ENCODE measurements around the gene IL23A. TPM values are rescaled to one million over a fixed set of nuclear protein-coding genes. Genes with fewer than 3 reads are reported as not detected.

IL23A gene
- total and polyA plus RNA-seq, 2 of the 13 experiments (the other 11 are each of a cell fraction or from before 2014, with no cell fraction given): 0.33 to 0.35 TPM

- TF ChIP-seq ZBTB39 (CRISPR knock-in tag; IDR thresholded peaks at IDR 0.05) (no peak), ZNF609 (CRISPR knock-in tag; IDR thresholded peaks at IDR 0.05; ENCODE audit: borderline replicate concordance) (no peak), ZNF333 (CRISPR knock-in tag; IDR thresholded peaks at IDR 0.05; ENCODE audit: borderline replicate concordance) (no peak), ZNF780A (CRISPR knock-in tag; IDR thresholded peaks at IDR 0.05) (no peak), ZFY (CRISPR knock-in tag; IDR thresholded peaks at IDR 0.05) (no peak), TAF15 (IDR thresholded peaks at IDR 0.05; ENCODE audit: low read depth, low read length, poor library complexity, severe bottlenecking) (no peak), RORA (CRISPR knock-in tag; IDR thresholded peaks at IDR 0.05) (no peak)
- TF ChIP-seq, protein P1, sequence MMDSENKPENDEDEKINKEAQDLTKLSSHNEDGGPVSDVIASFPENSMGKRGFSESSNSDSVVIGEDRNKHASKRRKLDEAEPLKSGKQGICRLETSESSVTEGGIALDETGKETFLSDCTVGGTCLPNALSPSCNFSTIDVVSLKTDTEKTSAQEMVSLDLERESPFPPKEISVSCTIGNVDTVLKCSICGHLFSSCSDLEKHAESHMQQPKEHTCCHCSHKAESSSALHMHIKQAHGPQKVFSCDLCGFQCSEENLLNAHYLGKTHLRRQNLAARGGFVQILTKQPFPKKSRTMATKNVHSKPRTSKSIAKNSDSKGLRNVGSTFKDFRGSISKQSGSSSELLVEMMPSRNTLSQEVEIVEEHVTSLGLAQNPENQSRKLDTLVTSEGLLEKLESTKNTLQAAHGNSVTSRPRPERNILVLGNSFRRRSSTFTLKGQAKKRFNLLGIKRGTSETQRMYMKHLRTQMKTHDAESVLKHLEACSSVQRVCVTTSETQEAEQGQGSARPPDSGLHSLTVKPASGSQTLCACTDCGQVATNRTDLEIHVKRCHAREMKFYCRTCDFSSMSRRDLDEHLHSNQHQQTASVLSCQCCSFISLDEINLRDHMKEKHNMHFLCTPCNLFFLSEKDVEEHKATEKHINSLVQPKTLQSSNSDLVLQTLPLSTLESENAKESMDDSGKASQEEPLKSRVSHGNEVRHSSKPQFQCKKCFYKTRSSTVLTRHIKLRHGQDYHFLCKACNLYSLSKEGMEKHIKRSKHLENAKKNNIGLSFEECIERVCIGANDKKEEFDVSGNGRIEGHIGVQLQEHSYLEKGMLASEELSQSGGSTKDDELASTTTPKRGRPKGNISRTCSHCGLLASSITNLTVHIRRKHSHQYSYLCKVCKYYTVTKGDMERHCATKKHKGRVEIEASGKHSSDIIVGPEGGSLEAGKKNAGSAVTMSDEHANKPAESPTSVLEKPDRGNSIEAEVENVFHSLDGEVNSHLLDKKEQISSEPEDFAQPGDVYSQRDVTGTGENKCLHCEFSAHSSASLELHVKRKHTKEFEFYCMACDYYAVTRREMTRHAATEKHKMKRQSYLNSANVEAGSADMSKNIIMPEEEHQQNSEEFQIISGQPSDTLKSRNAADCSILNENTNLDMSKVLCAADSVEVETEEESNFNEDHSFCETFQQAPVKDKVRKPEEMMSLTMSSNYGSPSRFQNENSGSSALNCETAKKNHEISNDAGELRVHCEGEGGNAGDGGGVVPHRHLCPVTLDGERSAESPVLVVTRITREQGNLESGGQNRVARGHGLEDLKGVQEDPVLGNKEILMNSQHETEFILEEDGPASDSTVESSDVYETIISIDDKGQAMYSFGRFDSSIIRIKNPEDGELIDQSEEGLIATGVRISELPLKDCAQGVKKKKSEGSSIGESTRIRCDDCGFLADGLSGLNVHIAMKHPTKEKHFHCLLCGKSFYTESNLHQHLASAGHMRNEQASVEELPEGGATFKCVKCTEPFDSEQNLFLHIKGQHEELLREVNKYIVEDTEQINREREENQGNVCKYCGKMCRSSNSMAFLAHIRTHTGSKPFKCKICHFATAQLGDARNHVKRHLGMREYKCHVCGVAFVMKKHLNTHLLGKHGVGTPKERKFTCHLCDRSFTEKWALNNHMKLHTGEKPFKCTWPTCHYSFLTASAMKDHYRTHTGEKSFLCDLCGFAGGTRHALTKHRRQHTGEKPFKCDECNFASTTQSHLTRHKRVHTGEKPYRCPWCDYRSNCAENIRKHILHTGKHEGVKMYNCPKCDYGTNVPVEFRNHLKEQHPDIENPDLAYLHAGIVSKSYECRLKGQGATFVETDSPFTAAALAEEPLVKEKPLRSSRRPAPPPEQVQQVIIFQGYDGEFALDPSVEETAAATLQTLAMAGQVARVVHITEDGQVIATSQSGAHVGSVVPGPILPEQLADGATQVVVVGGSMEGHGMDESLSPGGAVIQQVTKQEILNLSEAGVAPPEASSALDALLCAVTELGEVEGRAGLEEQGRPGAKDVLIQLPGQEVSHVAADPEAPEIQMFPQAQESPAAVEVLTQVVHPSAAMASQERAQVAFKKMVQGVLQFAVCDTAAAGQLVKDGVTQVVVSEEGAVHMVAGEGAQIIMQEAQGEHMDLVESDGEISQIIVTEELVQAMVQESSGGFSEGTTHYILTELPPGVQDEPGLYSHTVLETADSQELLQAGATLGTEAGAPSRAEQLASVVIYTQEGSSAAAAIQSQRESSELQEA (CRISPR knock-in tag; IDR thresholded peaks at IDR 0.05; ENCODE audit: not compliant biosample characterization): no peak
- TF ChIP-seq, protein P2, sequence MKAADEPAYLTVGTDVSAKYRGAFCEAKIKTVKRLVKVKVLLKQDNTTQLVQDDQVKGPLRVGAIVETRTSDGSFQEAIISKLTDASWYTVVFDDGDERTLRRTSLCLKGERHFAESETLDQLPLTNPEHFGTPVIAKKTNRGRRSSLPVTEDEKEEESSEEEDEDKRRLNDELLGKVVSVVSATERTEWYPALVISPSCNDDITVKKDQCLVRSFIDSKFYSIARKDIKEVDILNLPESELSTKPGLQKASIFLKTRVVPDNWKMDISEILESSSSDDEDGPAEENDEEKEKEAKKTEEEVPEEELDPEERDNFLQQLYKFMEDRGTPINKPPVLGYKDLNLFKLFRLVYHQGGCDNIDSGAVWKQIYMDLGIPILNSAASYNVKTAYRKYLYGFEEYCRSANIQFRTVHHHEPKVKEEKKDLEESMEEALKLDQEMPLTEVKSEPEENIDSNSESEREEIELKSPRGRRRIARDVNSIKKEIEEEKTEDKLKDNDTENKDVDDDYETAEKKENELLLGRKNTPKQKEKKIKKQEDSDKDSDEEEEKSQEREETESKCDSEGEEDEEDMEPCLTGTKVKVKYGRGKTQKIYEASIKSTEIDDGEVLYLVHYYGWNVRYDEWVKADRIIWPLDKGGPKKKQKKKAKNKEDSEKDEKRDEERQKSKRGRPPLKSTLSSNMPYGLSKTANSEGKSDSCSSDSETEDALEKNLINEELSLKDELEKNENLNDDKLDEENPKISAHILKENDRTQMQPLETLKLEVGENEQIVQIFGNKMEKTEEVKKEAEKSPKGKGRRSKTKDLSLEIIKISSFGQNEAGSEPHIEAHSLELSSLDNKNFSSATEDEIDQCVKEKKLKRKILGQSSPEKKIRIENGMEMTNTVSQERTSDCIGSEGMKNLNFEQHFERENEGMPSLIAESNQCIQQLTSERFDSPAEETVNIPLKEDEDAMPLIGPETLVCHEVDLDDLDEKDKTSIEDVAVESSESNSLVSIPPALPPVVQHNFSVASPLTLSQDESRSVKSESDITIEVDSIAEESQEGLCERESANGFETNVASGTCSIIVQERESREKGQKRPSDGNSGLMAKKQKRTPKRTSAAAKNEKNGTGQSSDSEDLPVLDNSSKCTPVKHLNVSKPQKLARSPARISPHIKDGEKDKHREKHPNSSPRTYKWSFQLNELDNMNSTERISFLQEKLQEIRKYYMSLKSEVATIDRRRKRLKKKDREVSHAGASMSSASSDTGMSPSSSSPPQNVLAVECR (CRISPR knock-in tag; IDR thresholded peaks at IDR 0.05; ENCODE audit: borderline replicate concordance): no peak
Observed at GRCh38 chr12:56321027-56321426, 17.7 kb upstream of the IL23A start (continued).

All from HepG2 (cell line).